ENCODE results near the gene CTNNA2. TPM values are rescaled to one million over a fixed set of nuclear protein-coding genes. Genes with fewer than 3 reads are reported as not detected.

CTNNA2 gene
- total RNA-seq, 1 experiment from 2014 or later: 0.54 TPM

DNA sequence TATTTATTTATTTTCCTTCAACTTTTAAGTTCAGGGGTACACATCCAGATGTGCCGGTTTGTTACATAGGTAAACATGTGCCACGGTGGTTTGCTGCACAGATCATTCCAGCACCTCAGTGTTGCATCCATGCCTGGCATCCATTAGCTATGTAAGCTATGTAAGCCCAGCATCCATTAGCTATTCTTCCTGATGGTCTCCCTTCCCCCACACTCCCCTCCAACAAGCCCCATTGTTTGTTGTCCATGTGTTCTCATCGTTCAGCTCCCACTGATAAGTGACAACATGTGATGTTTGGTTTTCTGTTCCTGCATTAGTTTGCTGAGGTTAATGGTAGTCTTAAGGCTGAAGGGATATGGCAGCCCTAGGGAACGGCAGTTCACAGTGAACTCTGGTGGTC lies 203.4 kb downstream of the CTNNA2 start:
- BruUV-seq (replicated peaks): no TSS peak
- CTCF ChIA-PET: no interaction called here
- TF ChIP-seq SIN3A (IDR thresholded peaks at IDR 0.05; ENCODE audit: borderline replicate concordance, insufficient read depth, low read depth, low read length): no peak
- TF ChIP-seq TCF7L2 (IDR thresholded peaks at IDR 0.05; ENCODE audit: low read depth, low read length): no peak
- TF ChIP-seq, protein P1, sequence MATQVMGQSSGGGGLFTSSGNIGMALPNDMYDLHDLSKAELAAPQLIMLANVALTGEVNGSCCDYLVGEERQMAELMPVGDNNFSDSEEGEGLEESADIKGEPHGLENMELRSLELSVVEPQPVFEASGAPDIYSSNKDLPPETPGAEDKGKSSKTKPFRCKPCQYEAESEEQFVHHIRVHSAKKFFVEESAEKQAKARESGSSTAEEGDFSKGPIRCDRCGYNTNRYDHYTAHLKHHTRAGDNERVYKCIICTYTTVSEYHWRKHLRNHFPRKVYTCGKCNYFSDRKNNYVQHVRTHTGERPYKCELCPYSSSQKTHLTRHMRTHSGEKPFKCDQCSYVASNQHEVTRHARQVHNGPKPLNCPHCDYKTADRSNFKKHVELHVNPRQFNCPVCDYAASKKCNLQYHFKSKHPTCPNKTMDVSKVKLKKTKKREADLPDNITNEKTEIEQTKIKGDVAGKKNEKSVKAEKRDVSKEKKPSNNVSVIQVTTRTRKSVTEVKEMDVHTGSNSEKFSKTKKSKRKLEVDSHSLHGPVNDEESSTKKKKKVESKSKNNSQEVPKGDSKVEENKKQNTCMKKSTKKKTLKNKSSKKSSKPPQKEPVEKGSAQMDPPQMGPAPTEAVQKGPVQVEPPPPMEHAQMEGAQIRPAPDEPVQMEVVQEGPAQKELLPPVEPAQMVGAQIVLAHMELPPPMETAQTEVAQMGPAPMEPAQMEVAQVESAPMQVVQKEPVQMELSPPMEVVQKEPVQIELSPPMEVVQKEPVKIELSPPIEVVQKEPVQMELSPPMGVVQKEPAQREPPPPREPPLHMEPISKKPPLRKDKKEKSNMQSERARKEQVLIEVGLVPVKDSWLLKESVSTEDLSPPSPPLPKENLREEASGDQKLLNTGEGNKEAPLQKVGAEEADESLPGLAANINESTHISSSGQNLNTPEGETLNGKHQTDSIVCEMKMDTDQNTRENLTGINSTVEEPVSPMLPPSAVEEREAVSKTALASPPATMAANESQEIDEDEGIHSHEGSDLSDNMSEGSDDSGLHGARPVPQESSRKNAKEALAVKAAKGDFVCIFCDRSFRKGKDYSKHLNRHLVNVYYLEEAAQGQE (IDR thresholded peaks at IDR 0.05; ENCODE audit: insufficient read depth in 1 of 2, low read depth in 2 of 2, low read length in 1 of 2): no peak
- TF ChIP-seq POLR2AphosphoS5 (IDR thresholded peaks at IDR 0.05; ENCODE audit: low read depth, low read length): no peak
- TF ChIP-seq, protein P2, sequence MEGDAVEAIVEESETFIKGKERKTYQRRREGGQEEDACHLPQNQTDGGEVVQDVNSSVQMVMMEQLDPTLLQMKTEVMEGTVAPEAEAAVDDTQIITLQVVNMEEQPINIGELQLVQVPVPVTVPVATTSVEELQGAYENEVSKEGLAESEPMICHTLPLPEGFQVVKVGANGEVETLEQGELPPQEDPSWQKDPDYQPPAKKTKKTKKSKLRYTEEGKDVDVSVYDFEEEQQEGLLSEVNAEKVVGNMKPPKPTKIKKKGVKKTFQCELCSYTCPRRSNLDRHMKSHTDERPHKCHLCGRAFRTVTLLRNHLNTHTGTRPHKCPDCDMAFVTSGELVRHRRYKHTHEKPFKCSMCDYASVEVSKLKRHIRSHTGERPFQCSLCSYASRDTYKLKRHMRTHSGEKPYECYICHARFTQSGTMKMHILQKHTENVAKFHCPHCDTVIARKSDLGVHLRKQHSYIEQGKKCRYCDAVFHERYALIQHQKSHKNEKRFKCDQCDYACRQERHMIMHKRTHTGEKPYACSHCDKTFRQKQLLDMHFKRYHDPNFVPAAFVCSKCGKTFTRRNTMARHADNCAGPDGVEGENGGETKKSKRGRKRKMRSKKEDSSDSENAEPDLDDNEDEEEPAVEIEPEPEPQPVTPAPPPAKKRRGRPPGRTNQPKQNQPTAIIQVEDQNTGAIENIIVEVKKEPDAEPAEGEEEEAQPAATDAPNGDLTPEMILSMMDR (IDR thresholded peaks at IDR 0.05): no peak
- H3K27ac ChIP-seq (ENCODE audit: low read length): no peak overlapping the region
- in situ Hi-C loops (cut with HindIII; ENCODE audit: low pct_unique_long_range_greater_than_20kb, low sequenced_read_pairs): no loop called here
- no peaks in the 10 kb centered on the region for H3K27me3 ChIP-seq (ENCODE audit: control insufficient read depth, insufficient read depth, low read length)
- no peak overlapping the region for H3K4me3 ChIP-seq (ENCODE audit: low read depth in 2 of 2, low read length in 2 of 2)
- POLR2A ChIA-PET: no interaction called here
- no peaks in the 10 kb centered on the region for H3K36me3 ChIP-seq (ENCODE audit: control insufficient read depth, insufficient read depth, low read length)
- intact Hi-C loops (cut with micrococcal nuclease; ENCODE audit: unreplicated experiment): no loop called here
- ATAC-seq (no peak), DNase-seq (ENCODE audit: low read depth, low spot score) (no peak)
- H3K9me3 ChIP-seq (ENCODE audit: control insufficient read depth, insufficient read depth, low read depth, low read length): no peaks in the 10 kb centered on the region
- H3K4me1 ChIP-seq (ENCODE audit: control insufficient read depth, insufficient read depth, low read length): no peaks in the 10 kb centered on the region; the same call in 1 of the 2 replicates

DNA sequence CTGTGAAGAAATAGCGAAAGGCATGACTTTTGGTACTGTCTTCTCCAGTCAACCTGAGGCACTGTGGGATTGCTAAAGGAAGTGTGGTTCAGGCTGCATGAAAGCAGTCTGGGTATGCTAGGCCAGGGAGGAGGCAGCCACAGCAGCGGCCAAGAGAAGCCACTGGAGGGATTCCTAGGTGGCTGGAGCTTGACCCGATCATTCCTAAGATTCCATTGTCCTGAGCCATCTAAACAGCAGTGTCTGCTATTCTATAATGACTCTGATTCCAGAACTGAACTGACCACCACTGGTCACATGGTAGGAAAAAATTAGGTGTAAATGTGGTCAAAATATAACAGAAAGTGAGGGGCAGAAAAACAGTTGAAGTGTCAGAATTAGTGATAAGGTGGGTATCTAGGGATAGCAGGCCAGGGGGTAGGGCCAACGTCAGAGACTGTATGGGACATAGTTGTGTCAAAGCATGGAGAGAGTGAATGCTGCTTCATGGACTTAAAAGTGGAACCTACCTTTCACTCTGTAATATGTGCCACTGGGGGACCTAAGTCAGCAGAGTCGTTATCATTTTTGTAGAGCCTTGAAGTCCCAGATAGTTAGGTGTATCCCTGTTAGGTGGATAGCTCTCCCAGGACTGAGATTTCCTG lies 204.6 kb downstream of the CTNNA2 start:
- H3K27me3 ChIP-seq (ENCODE audit: control insufficient read depth, insufficient read depth, low read length): no peaks in the 10 kb centered on the region
- no peaks in the 10 kb centered on the region for H3K9me3 ChIP-seq (ENCODE audit: control insufficient read depth, insufficient read depth, low read depth, low read length)
- intact Hi-C loops (cut with micrococcal nuclease; ENCODE audit: unreplicated experiment): no loop called here
- H3K36me3 ChIP-seq (ENCODE audit: control insufficient read depth, insufficient read depth, low read length): no peaks in the 10 kb centered on the region
- ATAC-seq (peak; percentile 93), DNase-seq (ENCODE audit: low read depth, low spot score) (peak; percentile 33)
- in situ Hi-C loops (cut with HindIII; ENCODE audit: low pct_unique_long_range_greater_than_20kb, low sequenced_read_pairs): no loop called here
- ChIA-PET CTCF (interaction anchor here (0.6 kb wide), 1 partner anchor 85 kb away, joined by 4 read pairs; no protein-coding TSS in a partner anchor), POLR2A (no interaction called here)
- H3K4me1 ChIP-seq (ENCODE audit: control insufficient read depth, insufficient read depth, low read length): no peaks in the 10 kb centered on the region; the same call in 1 of the 2 replicates
- BruUV-seq (replicated peaks): no TSS peak
- TF ChIP-seq TCF7L2 (IDR thresholded peaks at IDR 0.05; ENCODE audit: low read depth, low read length) (no peak), POLR2AphosphoS5 (IDR thresholded peaks at IDR 0.05; ENCODE audit: low read depth, low read length) (no peak)
- TF ChIP-seq, protein P1 (IDR thresholded peaks at IDR 0.05; ENCODE audit: insufficient read depth in 1 of 2, low read depth in 2 of 2, low read length in 1 of 2): no peak
- no peak overlapping the region for H3K4me3 ChIP-seq (ENCODE audit: low read depth in 2 of 2, low read length in 2 of 2)
- peak overlapping the region; percentile 26 for H3K27ac ChIP-seq (ENCODE audit: low read length)

Measured in Panc1 (cell line).